HUDEP-2 (cell line): ENCODE results near the gene GRB10.
A peak's percentile ranks its signal among the peaks of the same experiment; 100 is the strongest.

Experiments
- DNase-seq, 76 experiments: peaks; one replicate each; lab custom pipeline; 2025; ENCODE audit not compliant: unreplicated experiment in 76 of 76; lab: John Stamatoyannopoulos, UW

GRB10 gene

DNA sequence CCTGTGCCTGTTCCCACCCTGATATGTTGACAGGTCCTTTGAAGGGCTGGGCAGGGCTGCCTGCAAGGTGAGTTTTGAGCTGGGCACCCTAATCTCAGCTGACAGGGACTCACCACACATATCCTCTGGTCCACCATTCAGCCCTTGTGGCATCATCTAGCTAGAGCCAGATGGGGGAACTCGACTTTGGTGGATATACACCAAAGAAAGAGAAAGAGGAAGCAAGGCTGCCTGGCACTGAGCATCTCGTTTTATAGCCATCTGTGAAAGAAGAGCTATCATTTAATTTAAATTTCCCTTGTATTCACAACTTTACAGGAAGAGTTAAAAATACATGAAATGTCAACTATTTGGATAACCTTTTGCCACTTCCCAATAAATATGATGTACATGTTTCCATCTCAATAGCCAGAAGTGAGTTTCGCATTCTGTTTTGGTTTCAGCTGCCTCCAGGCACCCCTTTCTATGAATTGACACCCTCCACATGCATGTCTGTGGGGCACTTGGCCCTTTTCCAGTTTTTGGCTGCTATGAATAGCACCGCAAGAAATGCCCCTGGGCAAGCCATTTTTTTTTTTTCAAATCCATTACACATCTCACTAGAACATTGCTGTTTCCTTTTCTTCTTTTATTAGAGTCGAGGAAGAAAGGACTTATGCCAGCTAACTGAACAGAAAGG lies 22.9 kb upstream of the GRB10 start:
- DNase-seq, result no peak

DNA sequence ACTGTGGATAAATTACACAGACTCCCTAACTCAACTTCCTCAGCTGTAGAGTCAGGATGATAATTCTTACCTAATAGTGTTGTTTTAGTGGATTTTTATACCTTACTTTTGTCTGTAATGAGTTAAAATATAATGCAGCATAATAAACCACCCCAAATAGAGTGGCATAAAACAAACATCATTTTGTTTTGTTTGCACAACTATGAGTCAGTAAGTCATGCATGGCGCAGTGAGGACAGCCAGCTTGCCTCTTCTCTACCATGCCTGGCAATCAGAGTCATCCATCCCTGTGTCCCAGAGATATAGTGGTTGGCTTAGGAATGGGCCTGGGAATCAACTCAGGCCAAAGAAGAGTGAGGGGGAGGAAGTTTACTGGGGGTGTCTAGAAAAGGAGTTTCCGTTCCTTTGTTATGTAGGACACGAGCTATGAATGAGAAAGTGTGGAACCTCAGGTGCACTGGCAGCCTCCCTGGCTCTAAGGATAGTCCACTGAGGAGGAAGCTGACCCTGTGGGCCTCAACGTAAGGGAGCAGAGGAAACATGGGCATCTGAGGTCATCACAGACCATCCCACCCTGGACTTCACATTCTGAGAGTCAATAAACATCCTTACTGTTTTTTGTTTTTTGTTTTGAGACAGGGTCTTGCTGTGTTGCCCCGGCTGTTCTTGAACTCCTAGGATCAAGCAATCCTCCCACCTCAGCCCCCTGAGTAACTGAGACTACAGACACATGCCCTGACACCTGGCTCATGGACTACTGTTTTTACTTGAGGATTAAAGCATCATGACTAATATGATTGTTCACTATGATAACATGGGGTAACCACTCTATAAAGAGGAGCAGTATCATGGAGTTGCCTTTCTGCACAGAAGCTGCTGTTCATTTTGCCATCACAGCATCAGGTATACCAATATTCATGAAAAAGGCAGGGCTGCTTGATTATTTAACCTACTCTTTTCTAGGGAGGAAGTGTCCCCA lies 21.0 kb upstream of the GRB10 start:
- DNase-seq, result no peak

DNA sequence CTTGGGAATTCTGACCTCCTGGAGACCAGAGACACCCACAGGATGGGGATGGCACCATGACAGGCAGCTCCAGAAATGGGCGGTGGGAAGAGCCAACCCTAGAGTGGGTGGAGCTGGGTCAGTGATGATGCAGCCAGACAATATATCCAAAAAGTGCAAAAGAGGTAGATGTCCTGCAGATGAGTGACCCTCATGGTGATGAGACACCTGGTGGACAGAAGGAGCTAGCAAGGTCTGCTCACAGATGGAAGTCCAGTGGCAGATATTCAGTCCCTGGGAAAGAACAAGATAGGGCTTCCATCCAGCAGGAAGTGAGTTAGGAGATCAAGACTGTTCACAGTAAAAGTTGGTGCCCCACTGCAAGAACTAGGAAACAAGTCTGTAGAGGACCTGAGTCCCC lies 19.2 kb upstream of the GRB10 start:
- DNase-seq, result peak in 1 of 76 experiments; percentile 10

DNA sequence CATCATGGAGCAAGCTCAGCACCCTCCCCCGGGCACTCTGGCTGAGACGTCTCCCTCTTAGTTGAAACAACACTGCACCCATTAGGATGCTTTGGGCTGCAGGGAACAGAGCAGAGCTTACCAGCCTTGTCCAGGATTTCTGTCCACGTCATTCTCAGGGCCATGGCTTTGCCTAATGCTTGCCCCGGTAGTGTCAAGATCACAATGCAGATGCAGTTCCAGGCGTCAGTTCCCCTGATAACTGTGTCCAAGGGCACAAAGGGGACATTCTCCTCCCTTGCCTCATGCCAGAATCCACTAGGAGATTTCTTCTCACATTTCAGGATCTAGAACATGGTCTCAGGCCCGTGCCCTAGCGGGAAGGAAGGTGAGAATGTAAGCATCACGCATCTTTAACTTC lies 17.2 kb upstream of the GRB10 start:
- no peak for DNase-seq

DNA sequence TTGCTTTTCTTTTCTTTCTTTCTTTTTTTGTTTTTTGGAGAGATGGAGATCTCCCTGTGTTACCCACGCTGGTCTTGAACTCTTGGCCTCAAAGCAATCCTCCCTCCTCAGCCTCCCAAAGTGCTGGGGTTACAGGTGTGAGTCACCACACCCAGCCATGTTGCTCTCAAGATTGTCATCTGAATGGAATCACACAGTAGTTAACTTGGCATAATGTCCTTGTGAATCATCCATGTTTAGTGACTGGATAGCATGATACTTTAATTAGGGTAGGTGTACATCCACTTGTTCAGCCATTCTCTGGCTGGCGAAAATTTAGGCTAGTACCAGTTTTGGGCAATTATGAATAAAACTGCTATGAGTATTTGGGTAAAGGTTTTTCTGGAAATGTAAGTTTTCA lies 15.4 kb upstream of the GRB10 start:
- DNase-seq, result no peak

DNA sequence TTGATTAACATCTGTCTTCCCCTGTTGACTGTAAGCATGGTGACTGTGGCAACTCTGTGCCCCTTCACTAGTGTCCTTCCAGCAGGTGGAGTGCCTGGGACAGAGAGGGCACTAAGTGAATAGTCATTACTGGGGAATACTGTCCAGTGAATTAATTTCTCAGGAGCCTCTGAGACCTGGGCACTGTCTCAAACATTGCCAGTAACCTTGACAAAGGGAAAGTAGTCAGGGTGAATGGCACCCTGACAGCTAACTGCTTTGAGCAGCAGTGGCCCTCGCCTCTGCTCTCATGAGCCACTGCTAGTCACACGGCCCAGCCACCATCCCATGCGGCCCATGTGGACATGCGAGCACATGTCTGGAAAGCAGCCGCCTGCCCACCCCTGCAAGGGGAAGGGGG lies 13.1 kb upstream of the GRB10 start:
- DNase-seq, result peak in 3 of 76 experiments; percentile 2 to 5 (median 4)

DNA sequence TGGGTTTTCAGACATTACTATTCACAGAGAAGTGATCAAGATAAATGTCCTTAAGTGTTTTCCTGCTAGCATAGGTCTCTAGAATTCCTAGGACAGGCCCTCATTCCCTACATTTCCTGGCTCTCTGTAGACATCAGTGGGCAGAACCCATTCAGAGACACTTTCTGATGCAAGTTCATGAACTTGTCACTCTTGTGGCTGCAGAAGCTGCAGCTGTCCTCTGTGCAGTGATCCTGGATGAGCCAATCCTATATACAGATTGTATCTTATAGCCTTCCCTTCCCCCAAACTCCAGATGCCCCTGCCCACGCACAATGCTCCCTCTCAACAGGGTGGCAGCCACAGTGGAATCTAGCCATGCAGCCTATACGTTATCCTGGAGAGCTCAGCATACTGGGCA lies 12.6 kb upstream of the GRB10 start:
- DNase-seq, result peak in 1 of 76 experiments; percentile 2

DNA sequence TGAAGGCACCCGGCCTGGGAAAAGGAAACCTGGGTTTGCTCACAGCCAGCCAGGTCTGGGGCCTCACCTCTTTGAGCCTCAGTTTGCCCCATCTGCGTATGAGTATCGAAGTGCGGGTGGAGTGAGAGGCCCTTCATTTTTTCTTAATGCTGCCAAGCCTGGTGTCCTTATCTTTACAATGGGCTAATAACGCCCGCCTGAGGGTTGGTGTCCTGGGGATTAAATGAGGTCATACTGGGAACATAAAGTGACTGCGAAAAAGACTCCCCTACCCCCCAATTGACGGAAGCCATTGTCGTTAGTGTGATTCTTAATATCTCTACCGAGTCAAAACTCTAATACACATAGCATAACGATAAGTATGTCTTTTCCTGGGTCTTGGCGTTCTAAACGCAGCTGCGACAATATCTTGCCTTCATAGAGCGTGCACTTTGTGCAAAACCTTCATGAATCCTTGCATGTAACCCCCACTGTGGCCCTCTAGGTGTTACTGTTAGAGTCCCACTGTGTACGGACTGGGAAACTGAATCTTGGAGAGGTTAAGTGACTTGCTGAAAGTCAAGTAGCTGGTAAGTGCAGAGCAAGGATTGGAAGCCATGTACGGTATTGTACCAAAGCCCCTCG lies 11.4 kb upstream of the GRB10 start:
- peak in 2 of 76 experiments; percentile 12 to 29 for DNase-seq

DNA sequence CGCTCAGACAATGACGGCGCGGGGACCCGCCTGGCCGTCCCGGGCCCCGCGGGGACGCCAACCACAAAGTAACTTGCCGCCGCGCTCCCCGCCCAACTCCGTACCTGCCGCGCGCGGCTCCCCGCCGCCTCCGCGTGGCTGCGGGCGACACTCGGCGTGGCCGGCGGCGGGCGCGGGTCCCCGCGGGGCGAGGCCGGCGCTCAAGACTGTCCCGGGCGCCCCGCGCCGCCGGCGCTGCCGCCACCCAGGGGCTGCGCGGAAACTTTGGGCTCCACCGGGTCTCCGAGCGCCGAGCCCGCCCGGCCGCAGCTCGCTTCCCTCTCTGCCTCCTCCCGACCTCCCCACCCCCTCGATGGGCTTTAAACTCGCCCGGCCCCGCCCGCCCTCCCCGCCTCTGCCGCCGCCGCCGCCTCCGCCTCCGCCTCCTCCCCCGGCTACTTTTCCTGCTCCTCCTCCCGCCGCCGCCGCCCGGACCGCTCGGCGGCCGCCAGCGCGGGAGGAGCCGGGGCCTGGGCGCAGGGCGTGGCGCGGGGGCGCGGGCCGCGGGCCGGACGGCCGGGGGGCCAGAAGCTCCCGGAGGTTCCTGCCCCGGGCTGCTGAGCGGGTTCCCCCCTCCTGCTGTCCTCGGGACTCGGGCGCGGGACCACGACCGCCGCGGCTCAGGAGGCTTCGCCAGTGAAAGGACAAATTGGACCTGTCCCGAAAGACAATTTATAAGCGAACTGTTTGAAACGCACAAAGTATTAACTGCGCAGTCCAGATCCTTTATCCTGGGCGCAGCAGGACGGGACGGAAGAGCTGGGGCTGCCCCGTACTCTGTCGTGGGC lies 10.6 kb upstream of the GRB10 start:
- peak in 58 of 76 experiments; percentile 12 to 77 (median 50) for DNase-seq

DNA sequence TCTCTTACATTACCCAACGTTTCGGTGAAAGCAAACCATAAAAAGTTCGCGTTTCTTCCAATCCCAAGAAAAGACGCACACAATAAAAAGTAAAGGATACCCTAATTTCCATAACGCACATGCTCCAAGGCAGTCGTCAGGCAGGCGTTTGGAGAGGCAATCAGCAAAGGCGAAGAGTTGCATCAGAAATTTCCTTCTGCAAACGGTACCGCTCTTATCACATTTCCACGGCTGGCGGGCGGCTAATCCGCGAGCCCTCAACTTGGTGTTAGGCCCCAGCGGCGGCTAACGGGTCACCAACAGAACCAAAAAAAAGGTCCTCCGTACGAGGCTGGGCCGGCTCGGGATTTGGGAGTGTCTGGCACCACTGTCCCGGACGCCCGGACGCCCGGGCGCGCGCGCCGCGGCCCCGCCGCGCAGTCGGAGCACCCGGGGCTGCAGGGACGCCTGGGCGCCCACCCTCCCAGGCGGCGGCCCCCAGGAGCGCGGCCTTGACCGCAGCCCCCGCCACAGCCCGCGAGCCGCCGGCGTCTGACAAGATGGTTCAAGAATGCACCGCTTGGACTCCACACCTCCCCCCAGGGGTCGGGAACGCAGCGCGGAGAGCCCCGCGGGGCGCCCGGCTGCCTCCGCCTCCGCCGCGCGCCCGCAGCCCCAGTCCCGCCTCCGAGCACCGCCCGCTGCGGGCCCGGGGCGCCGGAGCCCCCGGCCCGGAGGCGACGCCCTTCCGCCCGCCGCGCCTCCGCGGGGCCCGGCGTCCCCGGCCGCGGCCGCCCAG lies 9.8 kb upstream of the GRB10 start:
- peak in 63 of 76 experiments; percentile 7 to 77 (median 46) for DNase-seq

DNA sequence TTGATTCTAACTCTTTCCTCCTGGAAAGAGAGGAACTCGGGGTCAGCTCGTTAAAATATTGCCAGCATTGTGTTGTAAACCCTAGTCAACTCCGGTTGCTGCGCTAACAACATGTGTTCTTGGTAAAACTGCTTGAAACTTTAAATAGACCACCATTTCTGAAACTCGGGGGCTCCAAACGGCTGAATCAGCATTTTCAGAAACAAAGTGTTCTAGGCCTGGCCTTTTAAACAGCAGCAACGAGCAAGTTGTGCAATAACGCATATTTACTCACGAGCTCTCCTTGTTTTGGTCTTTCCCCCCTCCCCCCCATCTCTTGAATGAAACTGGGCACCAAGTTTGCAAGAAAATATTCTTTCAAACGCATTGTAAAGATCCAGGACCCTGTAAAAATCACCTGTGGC lies 9.2 kb upstream of the GRB10 start:
- no peak for DNase-seq

DNA sequence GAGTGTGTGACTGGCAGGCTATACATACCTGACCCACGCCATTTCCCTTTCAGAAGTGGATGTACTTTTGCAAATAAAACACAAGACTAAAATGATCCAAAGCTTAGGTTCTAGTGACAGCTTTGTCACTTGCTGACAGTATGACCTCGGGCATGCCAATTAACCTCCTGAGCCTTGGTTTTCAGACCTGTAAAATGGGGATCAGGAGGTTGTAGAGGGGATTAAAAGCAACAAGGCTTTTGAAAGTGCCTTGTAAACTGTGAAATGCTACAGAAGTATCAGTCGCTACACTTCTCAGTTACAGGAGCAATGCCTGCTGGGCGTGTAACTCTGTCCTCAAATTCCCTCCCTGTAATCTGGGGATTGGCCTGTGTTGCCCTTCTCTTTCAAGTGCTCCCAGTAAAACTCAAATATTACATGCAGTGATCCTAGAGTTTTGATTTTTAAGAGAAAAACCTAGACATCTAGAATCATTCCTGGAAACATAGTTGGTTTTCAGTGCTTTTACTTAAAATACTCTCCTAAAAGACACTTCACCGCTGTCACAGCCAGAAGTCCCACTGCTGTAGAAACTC lies 8.8 kb upstream of the GRB10 start:
- peak in 4 of 76 experiments; percentile 10 to 25 (median 16) for DNase-seq

DNA sequence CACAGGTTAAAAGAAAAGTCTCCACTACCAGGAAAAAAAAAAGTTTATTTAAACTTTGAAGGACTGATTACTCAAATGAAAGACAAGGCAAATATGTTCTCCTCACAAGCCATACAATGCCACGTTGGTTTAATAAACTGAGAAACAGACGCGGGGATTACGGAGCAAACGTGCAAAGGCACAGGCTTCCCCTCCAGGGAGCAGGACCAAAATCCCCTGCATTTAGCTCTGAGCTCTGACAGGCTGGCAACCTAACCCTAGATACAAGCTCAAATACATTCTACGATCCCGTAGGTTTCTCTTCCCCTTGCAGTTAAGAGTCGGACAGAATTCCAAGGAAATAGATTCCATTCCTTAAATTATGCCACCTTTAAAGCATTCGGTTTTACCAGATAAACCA lies 7.7 kb upstream of the GRB10 start:
- no peak for DNase-seq

DNA sequence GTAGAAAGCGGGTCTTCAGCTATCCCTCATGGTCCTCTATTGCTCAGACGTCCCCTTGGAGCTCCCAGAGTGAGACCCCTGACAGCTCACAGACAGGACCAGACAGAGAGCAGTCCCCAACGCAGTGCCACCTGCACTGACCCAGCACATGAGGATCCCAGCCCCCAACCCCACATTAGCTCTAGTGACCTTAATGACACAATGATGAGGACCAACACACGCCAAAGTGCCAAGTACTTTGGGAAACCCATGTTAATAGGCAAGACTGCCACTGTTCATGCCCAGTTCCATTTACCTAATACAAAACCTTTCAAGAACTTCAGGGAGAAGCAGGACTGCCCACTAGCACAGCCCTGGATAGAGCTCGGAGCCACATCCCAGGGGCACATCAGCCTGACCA lies 5.7 kb upstream of the GRB10 start:
- DNase-seq, result no peak

DNA sequence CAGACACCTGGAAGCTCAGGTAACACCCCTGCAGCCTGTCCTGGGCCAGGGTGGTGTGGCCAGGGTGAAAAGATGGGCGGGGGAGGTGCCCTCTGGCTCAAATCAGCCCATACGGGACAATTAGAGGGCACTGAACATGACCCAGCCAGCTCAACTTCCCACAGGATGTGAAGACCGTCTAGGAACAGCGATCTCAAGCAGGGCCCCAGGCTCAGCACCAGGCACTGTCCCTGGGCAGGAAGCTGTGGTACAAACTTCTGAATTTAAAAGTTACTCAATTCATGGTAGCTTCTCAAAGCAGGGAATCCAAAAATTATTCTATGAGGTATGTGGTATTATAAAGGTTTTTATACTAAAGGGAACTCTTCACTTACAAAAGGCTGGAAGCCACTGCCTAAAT lies 5.1 kb upstream of the GRB10 start:
- DNase-seq, result no peak

DNA sequence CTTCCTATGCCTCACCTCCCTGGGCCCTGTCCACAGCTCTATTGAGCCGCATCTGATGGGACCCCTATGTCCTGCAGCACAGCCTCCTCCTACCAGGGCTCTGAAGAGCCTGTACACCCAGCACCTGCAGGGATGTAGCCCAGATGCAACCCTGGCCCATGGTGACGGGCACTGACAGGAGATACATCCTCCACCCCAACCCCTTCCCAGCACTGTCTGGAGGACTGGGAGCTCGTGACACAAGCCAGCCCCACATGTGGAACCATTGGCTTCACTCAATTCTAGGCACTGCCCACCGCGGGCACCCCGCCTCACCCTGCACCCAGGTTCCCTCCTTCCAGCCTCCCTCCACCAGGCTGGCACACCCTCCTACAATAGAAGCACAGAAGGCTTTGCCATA lies 2.6 kb upstream of the GRB10 start:
- no peak for DNase-seq

DNA sequence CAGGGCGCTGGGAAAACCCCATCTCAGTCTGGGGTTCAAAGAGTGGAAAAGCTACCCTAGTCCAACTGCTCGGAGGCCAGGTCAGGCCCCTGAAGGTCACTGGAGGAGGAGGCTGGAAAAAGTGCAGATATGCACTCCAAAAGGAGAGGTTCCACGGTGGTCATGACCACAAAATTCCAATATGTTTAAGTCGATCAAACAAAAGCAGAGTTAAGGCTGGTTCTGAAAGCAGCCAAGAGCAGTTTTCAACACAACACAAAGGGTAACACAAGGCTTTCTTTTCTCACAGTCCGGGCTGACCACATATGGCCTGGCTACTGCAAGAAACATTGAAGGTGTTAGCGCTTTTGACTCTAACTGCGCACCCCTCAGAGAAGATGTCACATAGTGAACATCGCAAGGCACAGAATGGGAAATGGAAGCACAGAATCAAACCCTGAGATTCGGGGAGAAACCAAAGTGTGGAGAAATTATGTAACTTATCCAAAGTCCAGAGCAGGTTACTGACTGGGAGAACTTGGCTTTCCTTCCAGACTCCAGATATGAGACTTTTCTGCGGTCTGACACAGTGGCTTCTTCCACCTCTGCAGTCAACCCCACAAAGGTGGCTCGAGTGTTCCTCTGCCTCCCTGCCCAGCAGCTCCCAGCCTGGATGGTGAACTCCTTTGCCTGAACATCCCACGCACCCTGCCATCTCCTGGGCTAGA lies 1.3 kb upstream of the GRB10 start:
- DNase-seq, result no peak

DNA sequence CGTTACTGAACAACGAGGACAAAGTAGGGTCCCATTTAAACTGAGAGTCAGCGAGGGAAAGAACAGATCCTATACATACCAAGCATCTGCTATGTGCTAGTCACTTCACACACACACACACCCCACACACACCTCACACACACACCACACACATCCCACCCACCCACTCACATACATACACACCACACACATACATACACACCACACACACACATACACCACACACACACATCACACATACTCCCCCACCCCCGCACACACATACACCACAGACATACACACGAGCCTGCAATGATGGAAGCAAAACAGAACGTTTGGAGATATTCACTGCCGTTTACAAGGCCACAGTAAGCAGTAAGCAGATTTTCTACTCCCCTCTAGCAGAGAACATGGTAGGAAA lies 607 bp upstream of the GRB10 start:
- no peak for DNase-seq
